GM21367 (cell line): ENCODE results near the gene ARHGAP31.
A peak's percentile ranks its signal among the peaks of the same experiment; 100 is the strongest.
"Not testable (repeated sequence)": the region's sequence is repeated elsewhere in the genome, so short reads cannot be mapped to it uniquely, and the experiment has no call there.

Experiments used
- ATAC-seq: cut with Tn5 transposase; IDR thresholded peaks from one replicate; pipeline ENCODE4 v1.9.1; 2021; ENCODE audit not compliant: unreplicated experiment

ARHGAP31 gene

DNA sequence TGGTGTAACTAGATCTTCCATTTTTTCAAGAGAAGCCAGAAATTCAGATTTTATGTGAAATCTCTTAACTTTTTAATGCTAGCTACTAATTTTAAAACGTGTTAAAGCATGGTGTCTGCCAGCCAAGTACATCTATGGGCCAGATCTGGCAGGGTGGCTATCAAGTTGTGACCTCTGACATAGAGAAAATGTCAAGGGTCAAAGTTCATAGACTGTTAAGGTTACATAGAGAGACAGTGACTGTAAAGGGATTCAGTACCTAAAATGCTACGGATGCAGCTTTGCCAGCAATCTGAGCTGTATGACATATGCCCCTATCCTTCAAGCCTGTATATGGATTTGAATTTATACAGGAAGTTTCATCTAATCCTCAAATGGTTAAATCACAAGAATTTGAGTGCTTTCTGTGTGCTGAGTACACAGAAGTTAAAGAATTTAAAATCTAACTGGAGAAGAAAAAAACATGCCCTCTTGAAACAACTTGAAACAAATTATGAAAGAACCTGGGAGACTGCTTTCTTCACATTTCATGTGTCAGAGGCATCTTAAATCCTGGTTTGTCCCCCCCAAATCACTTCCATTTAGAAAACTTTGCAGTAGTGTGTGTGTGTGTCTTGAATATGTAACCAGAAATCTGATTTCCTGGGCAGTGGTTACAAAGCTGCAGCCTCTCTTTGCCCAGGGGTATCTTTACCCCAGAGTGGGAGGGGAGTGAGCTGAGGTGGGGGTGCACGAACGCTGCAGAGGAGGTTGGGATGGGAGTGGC, 895 bp upstream of the ARHGAP31 start:
- ATAC-seq, result no peak

DNA sequence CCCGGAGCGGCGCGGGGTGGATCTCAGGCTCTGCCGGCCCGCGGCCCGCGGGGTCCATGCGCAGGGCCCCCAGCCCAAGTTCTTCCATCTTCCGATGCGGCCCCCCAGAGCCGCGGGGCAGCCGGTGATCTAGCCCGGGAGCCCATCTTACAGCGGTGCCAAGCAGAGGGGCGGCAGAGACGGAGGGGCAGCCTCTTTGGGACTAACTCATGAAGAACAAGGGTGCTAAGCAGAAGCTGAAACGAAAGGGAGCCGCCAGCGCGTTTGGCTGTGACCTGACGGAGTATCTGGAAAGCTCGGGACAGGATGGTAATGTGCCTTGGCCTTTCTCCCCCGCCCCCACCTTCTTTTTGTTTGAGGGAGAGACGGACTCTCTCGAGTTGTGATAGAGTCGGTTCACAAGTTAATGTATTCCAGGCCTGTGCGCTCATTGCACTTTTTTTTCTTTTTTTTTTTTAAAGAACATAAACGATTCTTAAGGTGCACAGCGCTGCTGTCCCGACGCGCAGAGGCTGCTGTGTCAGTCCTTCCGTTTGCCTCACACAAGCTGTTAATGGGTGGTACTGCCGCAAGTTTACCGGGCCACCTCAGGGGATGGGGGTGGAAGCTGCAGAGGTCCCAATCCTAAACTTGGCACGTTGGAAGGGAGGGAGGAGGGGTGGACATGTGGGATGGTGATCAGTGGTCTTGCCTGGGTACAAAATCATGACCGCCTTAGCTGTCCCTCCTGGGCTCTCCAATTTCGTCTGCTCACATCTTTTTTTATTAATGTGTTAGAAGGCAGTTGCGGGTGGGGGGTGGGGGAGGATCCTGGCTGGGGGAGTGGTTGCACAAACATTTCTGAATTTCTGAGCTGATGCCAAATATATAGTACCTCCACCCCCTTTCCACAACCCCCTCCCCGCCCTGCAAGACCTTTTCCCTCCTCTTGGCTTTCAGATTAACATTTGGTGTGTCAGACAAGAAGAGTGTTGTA, 801 bp downstream of the ARHGAP31 start:
- ATAC-seq, result peak; percentile 21

DNA sequence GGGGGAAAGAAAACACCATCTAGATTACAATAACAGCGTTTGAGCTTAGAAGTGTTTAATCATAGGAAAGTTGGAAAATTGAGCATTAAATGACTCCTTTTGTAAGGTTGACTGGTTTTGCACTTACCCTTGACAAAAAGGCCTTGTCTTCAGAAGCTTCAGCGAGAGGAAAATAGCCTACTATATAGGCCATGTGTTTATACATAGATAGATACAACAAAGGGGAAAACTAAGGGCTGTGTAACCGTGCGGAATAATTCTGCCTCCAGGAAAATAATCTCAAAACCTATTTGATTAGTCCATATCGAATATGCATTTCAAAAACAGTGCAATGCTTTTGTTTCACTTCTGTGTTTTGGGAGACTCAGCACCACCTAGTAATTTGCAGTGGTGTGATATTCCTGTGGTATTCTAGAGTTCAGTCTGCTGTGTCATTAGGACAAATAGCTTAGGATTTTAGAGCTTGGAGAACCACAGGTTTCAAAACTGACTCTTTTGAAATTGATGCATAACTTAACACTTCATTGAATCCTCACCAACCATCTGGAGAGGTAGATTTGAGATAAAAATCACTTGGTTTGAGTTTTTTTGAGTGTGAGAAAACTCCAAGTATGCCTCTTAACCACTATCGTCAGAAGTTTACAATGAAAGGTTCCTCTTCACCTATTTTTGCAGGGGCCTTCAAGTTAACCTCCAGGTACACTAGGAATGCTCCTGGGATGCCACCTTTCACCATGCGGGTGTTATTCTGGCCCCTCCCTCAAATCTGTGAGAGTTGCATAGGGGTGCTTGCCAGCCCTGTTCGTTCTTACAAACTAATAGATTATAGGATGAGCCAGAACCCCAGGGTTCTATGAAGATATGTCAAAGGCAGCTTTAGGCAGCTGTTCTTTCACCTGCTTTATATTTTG, 1.9 kb downstream of the ARHGAP31 start:
- ATAC-seq, result no peak

DNA sequence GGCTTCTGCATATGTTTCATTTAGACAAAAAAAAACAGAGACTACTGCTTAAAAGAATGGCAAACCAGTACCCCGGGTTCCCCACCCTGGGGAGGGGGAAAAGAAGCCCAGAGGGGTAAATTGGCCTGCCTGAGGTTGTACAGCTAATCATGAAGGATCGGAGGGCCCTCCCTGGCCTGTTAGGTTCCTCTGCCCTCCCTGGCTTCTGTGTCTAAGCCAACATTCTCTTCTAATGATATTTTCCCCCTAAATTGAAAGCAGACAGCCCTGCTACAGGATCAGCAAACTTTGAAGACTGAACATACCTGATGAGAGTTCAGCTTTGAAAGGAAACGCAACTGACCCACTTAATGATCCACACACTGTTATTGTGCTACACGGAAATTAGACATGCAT, 2.5 kb downstream of the ARHGAP31 start:
- ATAC-seq, result no peak

DNA sequence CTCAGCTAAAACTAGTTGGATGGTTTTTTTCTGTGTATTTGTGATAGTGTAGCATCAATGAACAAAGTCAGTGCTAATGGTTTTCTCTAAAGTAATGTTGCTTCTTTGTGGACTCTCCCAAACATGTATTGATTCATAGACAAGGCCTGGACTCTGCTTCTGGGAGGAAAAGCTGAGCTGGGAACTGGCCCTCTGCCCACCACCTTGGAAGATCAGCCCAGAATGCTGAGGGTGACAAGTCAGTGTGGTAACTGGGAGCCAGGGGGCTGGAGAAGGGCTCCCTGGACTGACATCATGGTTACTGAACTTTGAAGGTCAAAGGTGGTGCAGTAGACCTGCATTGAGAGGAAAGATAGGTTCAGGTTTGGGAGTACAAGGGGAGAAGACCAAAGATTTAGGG, 3.0 kb downstream of the ARHGAP31 start:
- no peak for ATAC-seq

DNA sequence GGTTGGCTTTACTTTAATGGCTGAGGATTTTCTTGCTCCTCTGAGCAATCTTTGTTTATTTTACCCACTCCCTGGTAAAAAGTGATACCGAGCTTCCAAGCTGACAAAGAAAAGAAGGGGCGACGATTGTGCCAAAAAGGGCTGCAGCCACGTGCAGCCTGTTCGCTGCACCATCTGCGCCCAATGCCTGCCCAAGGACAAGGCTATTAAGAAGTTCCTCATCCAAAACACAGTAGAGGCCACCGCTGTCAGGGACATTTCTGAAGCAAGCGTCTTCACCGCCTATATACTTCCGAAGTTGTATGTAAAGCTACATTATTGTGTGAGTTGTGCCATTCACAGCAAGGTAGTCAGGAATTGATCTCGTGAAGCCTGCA, 4.4 kb downstream of the ARHGAP31 start:
- ATAC-seq, result no peak

DNA sequence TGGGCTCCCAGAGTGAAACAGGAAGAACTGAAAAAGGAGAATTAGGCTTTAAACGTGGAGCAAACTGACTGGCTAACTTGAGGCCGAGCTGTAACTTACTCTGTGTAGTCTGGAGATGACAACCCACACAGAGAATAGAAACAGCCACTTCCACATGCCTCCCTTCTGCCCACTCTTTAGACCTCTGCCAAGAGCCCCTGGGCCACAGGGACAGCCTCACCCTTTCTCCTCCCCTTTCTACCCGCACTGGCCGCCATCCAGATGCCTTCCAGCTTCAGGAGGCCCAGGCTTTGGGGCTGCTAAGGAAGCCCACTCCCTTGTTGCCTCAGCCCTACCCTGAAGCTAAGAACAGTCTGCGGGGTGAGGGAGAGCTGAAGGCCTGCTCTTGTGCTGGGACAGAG, 6.8 kb downstream of the ARHGAP31 start:
- ATAC-seq, result no peak

DNA sequence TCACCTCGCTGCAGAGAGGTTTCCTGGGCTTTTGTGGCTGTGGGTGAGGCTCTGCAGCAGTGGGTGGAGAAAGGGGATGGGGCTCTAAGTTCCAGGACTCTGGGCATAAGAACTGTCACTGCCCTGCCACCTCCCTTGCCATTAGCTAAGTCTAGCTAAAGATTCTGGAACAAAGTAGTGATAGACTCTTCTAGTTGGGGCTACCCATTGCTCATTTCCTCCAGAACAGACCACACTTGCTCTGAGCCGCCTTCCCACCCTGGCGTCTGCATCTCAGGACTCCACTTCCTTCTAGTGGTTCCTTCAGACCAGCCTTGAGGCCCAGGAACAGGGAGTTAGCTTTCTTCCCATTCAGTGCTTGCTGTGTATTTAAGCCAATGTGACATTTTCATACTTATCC, 7.5 kb downstream of the ARHGAP31 start:
- no peak for ATAC-seq

DNA sequence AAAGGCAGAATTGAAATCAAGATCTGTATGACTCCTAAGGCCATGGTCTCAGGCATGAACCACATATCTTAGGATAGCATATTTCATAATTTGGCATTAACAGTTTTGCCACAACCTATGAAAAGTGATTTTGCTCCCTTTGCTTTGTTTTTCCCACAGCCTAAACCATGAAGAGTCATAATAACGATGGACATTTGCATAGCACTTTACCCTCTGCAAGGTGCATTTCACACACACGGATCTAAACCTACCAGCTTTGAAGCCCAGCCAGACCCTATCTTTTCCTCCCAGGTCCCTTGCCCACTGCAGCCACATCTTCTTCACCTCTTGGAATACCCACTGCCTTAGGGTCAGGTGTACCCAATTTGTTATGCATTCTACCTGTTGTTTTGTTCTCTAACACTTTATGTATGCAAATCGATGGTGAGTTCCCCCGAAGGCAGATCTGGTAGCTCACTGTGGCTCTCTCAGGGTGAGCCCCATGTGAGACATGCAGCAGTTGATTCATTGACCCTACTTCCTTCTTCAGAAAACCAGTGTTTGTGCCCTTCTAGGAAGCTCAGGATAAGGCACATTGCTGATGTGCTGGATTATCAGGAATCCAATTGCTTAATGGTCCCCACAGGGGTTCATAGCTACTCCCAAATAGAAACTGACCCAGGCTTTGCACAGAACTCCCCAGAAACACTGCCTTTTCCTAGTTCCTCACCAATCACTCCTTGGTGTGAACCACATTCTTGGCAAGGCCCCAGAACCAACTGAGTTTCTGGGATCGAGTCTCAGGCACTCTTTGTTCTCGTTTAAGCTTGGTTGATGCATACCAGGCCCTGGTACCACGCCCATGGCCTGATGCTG, 8.7 kb downstream of the ARHGAP31 start:
- peak; percentile 61 for ATAC-seq

DNA sequence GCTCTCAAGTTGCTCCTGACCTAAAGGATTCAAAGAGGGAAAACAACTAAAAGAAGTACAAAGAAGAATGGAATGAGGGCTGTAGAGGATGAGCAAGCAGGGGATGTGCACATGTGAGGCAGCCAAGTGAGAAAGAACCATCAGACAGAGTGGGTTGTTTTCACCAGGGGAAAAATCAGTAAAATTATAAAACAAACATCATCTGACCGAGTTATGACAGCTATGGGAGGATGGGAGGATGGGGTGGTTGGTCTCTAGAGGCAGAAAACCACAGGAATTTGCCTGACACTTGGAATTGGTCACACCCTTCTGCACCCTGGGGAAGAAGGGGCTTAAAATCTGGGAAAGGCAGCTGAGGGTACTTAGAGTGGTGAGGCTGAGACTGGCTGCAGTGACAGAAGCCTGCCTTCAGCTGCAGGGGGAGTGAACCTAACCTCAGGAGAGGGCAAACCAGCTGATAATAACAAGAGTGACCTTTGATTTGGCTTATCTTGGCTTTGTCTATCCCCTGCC, 10.1 kb downstream of the ARHGAP31 start:
- no peak for ATAC-seq

DNA sequence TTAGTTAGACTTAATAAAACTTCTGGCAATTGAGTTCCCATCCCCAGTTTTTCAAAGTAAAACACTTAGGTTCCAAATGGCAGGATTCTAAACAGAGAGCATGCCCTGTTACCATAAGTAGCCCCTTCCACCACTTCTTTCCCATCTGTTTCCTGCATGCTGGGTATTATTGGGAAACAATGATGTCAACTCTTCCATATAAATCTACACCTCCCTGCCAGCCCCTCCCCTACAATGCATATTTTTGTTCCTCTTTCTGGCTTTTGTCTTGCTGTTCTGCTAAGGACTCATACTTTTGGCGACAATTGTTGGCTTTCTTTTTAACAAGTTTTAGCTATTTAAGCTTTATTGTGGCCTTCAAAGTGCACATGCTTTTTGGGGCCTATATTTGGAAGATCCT, 11.1 kb downstream of the ARHGAP31 start:
- ATAC-seq, result no peak

DNA sequence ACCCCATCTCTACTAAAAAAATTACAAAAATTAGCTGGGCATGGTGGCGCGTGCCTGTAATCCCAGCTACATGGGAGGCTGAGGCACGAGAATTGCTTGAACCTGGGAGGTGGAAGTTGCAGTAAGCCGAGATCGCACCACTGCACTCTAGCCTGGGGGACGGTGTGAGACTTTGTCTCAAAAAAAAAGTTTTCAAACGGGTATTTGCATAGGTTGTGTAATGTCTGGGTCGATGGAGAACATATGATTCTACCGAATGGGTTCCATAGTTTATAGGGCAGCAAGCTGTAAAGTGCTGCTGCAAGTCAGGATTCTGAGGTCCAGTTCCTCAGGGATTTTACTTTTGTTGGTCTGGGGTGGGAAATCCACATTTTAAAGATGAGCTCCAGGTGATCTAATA, 12.2 kb downstream of the ARHGAP31 start:
- not testable (repeated sequence) for ATAC-seq

DNA sequence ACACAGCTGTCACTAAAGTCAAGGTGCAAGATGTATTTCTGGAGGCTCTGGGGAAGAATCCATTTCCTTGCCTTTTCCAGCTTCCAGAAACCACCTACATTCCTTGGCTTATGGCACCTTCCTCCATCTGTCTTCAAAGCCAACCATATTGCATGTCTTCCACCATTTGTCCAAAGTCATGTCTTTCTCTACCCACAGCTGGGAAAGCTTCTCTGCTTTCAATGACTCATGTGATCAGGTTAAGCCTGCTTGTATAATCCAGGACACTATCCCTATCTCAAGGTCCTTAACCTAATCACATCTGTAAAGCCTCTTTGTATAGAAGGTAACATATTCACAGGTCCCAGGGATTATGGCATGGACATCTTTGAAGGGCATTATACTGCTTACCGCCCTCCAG, 14.2 kb downstream of the ARHGAP31 start:
- ATAC-seq, result no peak

DNA sequence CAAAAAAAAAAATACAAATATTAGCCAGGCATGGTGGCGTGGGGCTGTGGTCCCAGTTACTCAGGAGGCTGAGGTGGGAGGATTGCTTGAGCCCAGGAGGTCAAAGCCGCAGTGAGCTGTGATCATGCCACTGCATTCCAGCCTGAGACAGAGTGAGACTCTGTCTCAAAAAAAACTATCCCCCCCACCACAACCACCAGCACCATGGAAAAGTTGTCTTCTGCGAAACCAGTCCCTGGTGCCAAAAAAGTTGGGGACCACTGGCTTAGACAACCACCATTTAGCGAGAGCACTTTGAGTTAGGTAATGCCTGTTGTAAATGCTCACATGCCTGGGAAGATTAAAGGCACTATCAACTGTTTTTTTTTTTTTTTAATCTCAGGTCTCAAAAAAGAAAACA, 15.4 kb downstream of the ARHGAP31 start:
- ATAC-seq, result no peak

DNA sequence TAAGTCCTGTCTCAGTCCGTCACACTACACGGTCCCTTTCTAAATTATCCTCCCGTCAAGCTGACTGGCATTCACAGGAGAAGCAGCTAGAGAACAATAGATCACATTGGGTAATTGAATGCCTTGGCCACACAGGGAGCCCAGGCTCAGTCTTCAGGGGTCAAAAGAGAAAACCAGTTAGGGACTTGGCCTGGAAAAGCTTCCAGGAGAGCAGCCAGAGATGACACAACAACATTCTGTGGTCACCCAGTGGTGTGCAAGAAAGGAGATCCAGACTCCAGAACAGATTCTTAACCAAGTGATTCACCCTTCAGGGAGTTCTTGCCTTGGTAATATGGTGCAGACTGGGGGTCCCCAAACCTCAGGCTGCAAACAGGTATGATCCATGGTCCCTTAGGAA, 15.9 kb downstream of the ARHGAP31 start:
- no peak for ATAC-seq

DNA sequence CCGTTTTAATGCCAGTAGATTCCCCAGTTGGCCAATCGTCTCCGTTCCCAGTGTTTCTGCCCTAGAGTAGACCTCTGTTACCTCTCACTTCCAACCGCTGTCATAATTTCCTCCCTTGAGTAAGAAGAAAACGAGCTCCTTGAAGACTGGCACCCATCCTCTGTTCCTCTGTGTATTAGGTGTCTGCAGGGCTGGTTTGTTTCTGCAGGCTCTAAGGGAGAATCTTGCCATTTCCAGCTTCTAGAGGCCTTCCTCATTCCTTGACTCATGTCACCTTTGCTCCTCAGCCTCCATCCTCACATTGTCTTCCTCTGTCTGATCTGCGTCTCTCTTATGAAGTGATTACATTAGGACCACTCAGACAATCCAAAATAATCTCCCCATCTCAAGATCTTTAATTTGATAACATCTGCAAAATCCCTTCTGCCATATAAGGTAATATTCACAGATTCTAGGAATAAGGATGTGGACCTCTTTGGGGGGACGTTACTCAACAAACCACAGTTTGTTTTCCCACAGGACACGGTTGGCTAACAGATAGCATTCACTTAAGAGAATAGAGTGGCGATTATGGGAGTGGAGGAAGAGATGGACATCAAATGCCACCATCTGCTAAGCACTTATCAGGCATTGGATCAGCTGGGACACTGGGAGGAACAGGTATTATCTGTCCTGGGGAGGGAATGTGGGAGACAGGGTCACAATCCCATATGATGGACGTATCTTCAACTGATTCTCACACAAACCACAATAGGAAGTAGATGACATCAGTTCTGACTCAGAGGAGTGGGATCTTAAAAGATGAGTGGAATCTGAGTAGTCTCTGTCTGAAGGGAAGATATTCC, 17.1 kb downstream of the ARHGAP31 start:
- ATAC-seq, result no peak

DNA sequence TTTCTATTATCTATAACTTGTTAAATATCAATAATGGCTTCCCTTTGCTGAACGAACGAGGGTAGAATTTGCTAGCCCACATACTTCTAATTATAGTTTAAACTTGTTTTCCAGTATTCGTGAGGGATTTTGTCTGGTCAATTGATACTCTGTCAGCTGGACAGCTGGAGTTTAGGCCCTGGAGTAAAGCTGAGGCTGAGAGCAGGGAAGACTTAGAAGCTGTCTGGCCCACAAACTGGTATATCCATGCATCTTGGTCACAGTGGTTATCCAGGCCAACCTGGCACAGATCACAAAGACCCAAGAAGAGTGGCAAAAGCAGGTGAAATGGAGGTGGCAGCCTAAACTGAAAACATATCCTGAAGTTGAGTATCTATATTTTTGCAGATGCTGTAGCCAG, 19.3 kb downstream of the ARHGAP31 start:
- ATAC-seq, result no peak

DNA sequence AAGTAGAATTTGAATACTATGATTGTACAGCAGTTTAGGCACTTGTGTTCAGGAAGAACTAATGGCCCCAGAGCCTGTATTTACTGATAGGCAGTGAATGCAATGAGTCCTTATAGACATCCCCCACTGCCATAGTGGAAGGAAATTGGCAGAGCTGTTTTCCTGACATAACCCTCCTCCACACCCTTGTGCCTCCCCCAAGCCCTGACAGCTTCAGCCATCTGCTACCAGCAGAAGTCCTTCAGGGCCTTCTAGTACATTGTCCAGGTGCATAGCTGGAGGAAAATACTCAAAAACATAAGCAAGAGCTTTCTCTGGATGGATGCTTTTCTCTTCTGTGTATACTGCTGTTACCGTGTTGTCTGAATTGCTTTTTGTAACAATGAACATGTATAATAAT, 20.6 kb downstream of the ARHGAP31 start:
- no peak for ATAC-seq
